ENCODE data around the gene MYO1D. TPM values are rescaled to one million over a fixed set of nuclear protein-coding genes. Genes with fewer than 3 reads are reported as not detected.

Gene MYO1D
- total RNA-seq, 1 experiment from 2014 or later: 57.2 TPM

DNA sequence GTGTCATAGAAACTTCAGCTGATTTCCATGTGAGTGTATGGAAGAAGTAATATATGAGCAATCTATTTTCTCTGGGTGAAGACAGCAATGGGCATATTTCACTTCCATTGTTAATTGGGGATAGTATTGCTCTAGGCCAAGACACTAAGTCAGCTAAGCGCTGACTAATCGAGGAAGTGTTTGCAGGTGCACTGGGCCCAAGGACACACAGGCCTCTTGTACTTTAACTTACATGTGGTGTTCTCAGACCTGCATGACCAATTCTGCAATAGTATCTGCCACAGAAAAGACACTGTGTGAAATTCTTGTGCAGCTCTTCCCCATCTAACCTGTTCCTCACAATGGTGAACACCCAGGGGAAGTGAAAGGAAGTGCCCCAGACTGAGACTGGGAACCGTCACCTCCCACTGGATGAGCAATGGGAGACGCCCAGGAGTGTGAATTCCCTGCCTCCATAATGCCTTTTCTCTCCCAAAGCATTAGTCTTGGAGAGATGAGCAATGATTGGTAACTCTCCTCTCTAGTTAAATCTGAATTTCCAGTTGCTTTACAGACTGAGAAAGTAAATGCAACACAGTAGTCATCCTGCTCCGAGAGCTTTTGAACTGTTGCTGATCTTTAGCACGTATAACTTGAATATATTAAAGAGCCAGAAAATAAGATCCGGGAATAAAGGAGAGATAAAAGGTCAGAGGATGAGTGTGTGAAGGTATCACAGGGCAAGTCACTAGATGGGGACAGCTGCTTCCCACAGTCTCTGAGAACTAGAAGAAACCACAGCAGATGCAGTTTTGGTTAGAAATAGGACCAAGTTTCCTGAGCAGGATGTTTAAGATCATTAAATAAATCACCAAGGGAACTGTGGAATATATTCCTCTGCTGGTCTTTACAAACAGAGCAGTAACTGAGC is 307.5 kb downstream of the MYO1D start:
- BruUV-seq (replicated peaks): no TSS peak
- CTCF ChIA-PET: no interaction called here
- no peak for DNase-seq
- Mint-ChIP-seq H3K9me3 (ENCODE audit: low read depth, unreplicated experiment) (no peaks in the 10 kb centered on the region), H3K4me1 (ENCODE audit: low read depth, unreplicated experiment) (no peaks in the 10 kb centered on the region), H3K36me3 (ENCODE audit: insufficient read depth, unreplicated experiment) (no peaks in the 10 kb centered on the region), H3K27me3 (ENCODE audit: unreplicated experiment) (no peaks in the 10 kb centered on the region), H3K27ac (ENCODE audit: unreplicated experiment) (no peak overlapping the region), H3K4me3 (ENCODE audit: low read depth, unreplicated experiment) (no peak overlapping the region)
- intact Hi-C loops (cut with micrococcal nuclease; ENCODE audit: unreplicated experiment): no loop called here
- TF ChIP-seq, protein P1, sequence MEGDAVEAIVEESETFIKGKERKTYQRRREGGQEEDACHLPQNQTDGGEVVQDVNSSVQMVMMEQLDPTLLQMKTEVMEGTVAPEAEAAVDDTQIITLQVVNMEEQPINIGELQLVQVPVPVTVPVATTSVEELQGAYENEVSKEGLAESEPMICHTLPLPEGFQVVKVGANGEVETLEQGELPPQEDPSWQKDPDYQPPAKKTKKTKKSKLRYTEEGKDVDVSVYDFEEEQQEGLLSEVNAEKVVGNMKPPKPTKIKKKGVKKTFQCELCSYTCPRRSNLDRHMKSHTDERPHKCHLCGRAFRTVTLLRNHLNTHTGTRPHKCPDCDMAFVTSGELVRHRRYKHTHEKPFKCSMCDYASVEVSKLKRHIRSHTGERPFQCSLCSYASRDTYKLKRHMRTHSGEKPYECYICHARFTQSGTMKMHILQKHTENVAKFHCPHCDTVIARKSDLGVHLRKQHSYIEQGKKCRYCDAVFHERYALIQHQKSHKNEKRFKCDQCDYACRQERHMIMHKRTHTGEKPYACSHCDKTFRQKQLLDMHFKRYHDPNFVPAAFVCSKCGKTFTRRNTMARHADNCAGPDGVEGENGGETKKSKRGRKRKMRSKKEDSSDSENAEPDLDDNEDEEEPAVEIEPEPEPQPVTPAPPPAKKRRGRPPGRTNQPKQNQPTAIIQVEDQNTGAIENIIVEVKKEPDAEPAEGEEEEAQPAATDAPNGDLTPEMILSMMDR (IDR thresholded peaks at IDR 0.05; ENCODE audit: unreplicated experiment): no peak

DNA sequence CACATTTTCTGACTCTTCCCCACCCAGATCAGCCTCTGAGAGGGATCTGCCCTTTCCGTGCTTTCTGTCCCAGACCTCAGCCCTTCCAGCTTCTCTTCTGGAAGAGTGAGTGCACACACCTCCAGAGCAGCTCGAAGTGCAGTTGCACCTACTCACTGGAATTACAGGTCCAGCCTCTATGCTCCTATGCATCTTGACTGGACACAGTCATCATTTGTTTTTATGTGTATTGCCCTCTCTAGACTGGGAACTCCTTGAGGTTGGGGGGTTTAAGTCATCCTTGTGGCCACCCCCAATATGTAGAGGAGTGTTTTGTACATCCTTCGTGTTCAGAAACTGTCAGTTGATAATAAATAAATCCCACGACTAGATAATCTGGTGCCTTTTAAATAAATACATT is 308.2 kb downstream of the MYO1D start:
- H3K36me3 Mint-ChIP-seq (ENCODE audit: insufficient read depth, unreplicated experiment): no peaks in the 10 kb centered on the region
- H3K9me3 Mint-ChIP-seq (ENCODE audit: low read depth, unreplicated experiment): no peaks in the 10 kb centered on the region
- no TSS peak for BruUV-seq (replicated peaks)
- intact Hi-C loops (cut with micrococcal nuclease; ENCODE audit: unreplicated experiment): no loop called here
- H3K27ac Mint-ChIP-seq (ENCODE audit: unreplicated experiment): no peak overlapping the region
- CTCF ChIA-PET: no interaction called here
- no peak for DNase-seq
- no peaks in the 10 kb centered on the region for H3K4me1 Mint-ChIP-seq (ENCODE audit: low read depth, unreplicated experiment)
- TF ChIP-seq, protein P1 (IDR thresholded peaks at IDR 0.05; ENCODE audit: unreplicated experiment): no peak
- no peaks in the 10 kb centered on the region for H3K27me3 Mint-ChIP-seq (ENCODE audit: unreplicated experiment)
- no peak overlapping the region for H3K4me3 Mint-ChIP-seq (ENCODE audit: low read depth, unreplicated experiment)

DNA sequence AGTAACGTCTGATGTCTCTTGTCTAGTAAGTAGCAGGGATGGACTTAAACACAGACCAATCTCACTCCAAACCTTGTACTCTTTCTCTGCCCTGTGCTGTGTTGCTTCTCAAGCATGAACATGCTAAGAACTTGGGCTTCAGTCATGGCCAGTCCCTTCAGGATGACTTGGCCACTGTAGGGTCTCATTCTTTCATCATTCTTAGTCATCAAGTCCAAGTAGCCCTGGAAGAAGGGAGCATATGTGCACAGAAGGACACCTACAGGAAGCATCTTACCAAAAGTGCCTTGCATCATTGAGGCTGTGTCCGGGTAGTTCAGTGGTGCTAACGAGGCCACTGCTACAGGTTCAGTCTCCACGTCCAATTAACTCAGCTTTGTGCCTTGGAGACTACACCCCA is 309.4 kb downstream of the MYO1D start:
- Mint-ChIP-seq H3K27me3 (ENCODE audit: unreplicated experiment) (no peaks in the 10 kb centered on the region), H3K9me3 (ENCODE audit: low read depth, unreplicated experiment) (no peaks in the 10 kb centered on the region), H3K27ac (ENCODE audit: unreplicated experiment) (no peak overlapping the region), H3K4me1 (ENCODE audit: low read depth, unreplicated experiment) (no peaks in the 10 kb centered on the region), H3K4me3 (ENCODE audit: low read depth, unreplicated experiment) (no peak overlapping the region), H3K36me3 (ENCODE audit: insufficient read depth, unreplicated experiment) (no peaks in the 10 kb centered on the region)
- no peak for DNase-seq
- TF ChIP-seq, protein P1 (IDR thresholded peaks at IDR 0.05; ENCODE audit: unreplicated experiment): no peak
- intact Hi-C loops (cut with micrococcal nuclease; ENCODE audit: unreplicated experiment): no loop called here
- CTCF ChIA-PET: no interaction called here
- no TSS peak for BruUV-seq (replicated peaks)

DNA sequence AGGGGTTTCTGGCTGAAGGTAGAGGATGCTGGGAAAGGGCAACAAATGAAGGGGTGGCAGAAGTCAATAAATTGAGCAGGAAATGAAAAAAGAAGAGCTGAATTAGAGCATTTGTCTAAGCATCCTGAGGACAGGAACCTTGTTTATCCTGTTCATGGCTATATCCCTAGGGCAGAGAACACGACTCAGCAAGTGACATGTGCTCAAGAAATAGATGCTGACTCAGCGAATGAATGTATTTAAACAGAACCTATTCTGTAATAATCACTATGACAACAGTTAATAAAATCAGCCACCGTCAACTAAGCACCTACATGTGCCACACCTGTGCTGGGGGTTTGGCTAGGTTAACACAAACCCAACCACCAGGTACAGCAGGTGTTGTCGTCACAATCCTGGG is 309.8 kb downstream of the MYO1D start:
- CTCF ChIA-PET: no interaction called here
- no peaks in the 10 kb centered on the region for H3K36me3 Mint-ChIP-seq (ENCODE audit: insufficient read depth, unreplicated experiment)
- H3K9me3 Mint-ChIP-seq (ENCODE audit: low read depth, unreplicated experiment): no peaks in the 10 kb centered on the region
- intact Hi-C loops (cut with micrococcal nuclease; ENCODE audit: unreplicated experiment): no loop called here
- no peaks in the 10 kb centered on the region for H3K27me3 Mint-ChIP-seq (ENCODE audit: unreplicated experiment)
- TF ChIP-seq, protein P1 (IDR thresholded peaks at IDR 0.05; ENCODE audit: unreplicated experiment): no peak
- H3K4me3 Mint-ChIP-seq (ENCODE audit: low read depth, unreplicated experiment): no peak overlapping the region
- no peaks in the 10 kb centered on the region for H3K4me1 Mint-ChIP-seq (ENCODE audit: low read depth, unreplicated experiment)
- no peak overlapping the region for H3K27ac Mint-ChIP-seq (ENCODE audit: unreplicated experiment)
- BruUV-seq (replicated peaks): no TSS peak
- no peak for DNase-seq
